ENCODE data around the gene MAMDC4.

GRCh38 chr9:136806631-136807201 lies 45.4 kb upstream of the MAMDC4 start:
- TF ChIP-seq POLR2AphosphoS5 (IDR thresholded peaks at IDR 0.05): no peak
- TF ChIP-seq CTCF (IDR thresholded peaks at IDR 0.05): no peak
- no peak for TF ChIP-seq EP300 (IDR thresholded peaks at IDR 0.05)
- no peak for TF ChIP-seq POLR2A (IDR thresholded peaks at IDR 0.05)

All from sigmoid colon (tissue), 4 donors.